Fibroblast of lung (primary cell): ENCODE data around the gene KCNIP1. TPM values are rescaled to one million over a fixed set of nuclear protein-coding genes. Genes with fewer than 3 reads are reported as not detected.

Source experiments
- DNase-seq, 2 donors: peaks; one replicate each; pipeline versions ENCODE4 v3.0.0 to v3.0.0-alpha.2; 2010; ENCODE audit warnings: low read depth in 2 of 2
- H2AFZ ChIP-seq: 2 replicates; pipeline ENCODE4 v1.5.1; 2012; ENCODE audit warnings: low read length, control low read depth, inconsistent platforms
- H3K27ac ChIP-seq: 2 replicates; pipeline ENCODE4 v1.5.1; 2011; ENCODE audit warnings: low read length, control low read depth; ENCODE audit not compliant: insufficient read depth
- H3K27me3 ChIP-seq: 2 replicates; pipeline ENCODE4 v1.5.1; 2011; ENCODE audit warnings: mild to moderate bottlenecking, low read length; ENCODE audit not compliant: control insufficient read depth, insufficient read depth
- H3K36me3 ChIP-seq: 2 replicates; pipeline ENCODE4 v1.5.1; 2011; ENCODE audit warnings: low read length; ENCODE audit not compliant: control insufficient read depth, insufficient read depth
- H3K4me1 ChIP-seq: 2 replicates; pipeline ENCODE4 v1.5.1; 2011; ENCODE audit warnings: low read length; ENCODE audit not compliant: control insufficient read depth, insufficient read depth; ENCODE audit errors: extremely low read depth
- H3K4me2 ChIP-seq: 2 replicates; pipeline ENCODE4 v1.5.1; 2011; ENCODE audit warnings: low read length, control low read depth; ENCODE audit not compliant: insufficient read depth; ENCODE audit errors: extremely low read depth
- H3K4me3 ChIP-seq, 4 experiments: fragments of 200-600 bp in 1 of 4; sonication (generic) in 1 of 4; replicated peaks in 1 of 4; 2 replicates each; pipeline ENCODE4 v1.5.1; 2011 to 2016; ENCODE audit warnings: low read length in 4 of 4, low read depth in 3 of 4, mild to moderate bottlenecking in 3 of 4, control low read depth in 2 of 4, inconsistent platforms in 1 of 4, mixed read lengths in 1 of 4; ENCODE audit not compliant: insufficient read depth in 1 of 4; ENCODE audit errors: control extremely low read depth in 1 of 4
- H3K79me2 ChIP-seq: 2 replicates; pipeline ENCODE4 v1.5.1; 2012; ENCODE audit warnings: mild to moderate bottlenecking, low read length, inconsistent platforms; ENCODE audit not compliant: control insufficient read depth, insufficient read depth
- H3K9ac ChIP-seq: 2 replicates; pipeline ENCODE4 v1.5.1; 2011; ENCODE audit warnings: mild to moderate bottlenecking, low read length, control low read depth; ENCODE audit not compliant: insufficient read depth
- H3K9me3 ChIP-seq: 2 replicates; pipeline ENCODE4 v1.5.1; 2012; ENCODE audit warnings: low read depth, low read length; ENCODE audit not compliant: control insufficient read depth, insufficient read depth
- H4K20me1 ChIP-seq: 2 replicates; pipeline ENCODE4 v1.5.1; 2011; ENCODE audit warnings: low read length; ENCODE audit not compliant: control insufficient read depth, insufficient read depth; ENCODE audit errors: extremely low read depth
- CTCF ChIP-seq, 2 donors: IDR thresholded peaks in 1 of 2; conservative IDR thresholded peaks in 1 of 2; 1 replicate in 1 of 2; 2 replicates in 1 of 2; pipeline ENCODE4 v1.5.1; 2011 to 2012; ENCODE audit warnings: low read length in 2 of 2, control low read depth in 1 of 2, inconsistent platforms in 1 of 2, low read depth in 1 of 2, mild to moderate bottlenecking in 1 of 2
- EZH2 ChIP-seq: IDR thresholded peaks from 2 replicates; pipeline ENCODE4 v1.5.1; 2012; ENCODE audit warnings: low read length, control low read depth, mild to moderate bottlenecking; ENCODE audit errors: missing control alignments
- polyA plus RNA-seq, 2 donors: library from polyadenylated mRNA; depleted of rRNA in 1 of 2; stranded (reverse) in 1 of 2; unstranded in 1 of 2; fragments of >200 nt; gene quantifications; 2 replicates each; pipeline ENCODE4 v1.2.1, GENCODE V29; 2011 to 2012; ENCODE audit warnings: missing spikeins in 1 of 2
- total RNA-seq: library from RNA; depleted of rRNA; stranded (reverse); fragments of >200 nt; gene quantifications from 2 replicates; pipeline ENCODE4 v1.2.1, GENCODE V29; 2014

KCNIP1 gene
- total and polyA plus RNA-seq, 2 donors (not counting 1 experiment from before 2014, with no cell fraction given): not detected

GRCh38 chr5:170469414-170469813, 34.4 kb upstream of the KCNIP1 start:
- Histone ChIP-seq H3K4me2 (no peak overlapping the region), H3K9ac (no peak overlapping the region), H3K27ac (no peak overlapping the region), H3K9me3 (no peaks in the 10 kb centered on the region), H4K20me1 (no peaks in the 10 kb centered on the region), H3K4me1 (peaks cover 2% of the 10 kb centered on the region), H3K4me3 (no peak overlapping the region), H3K36me3 (no peaks in the 10 kb centered on the region), H3K79me2 (no peaks in the 10 kb centered on the region), H3K27me3 (no peaks in the 10 kb centered on the region), H2AFZ (no peak overlapping the region)
- no peak for TF ChIP-seq EZH2
- no peak for TF ChIP-seq CTCF (conservative IDR thresholded peaks at IDR 0.05 in 1 of 2, IDR thresholded peaks at IDR 0.05 in 1 of 2; ENCODE audit: low read depth in 1 of 2, low read length in 2 of 2)
- DNase-seq: no peak

- H3K4me1 ChIP-seq: peaks cover 2% of the 10 kb centered on the region
- no peak for DNase-seq
- no peaks in the 10 kb centered on the region for H3K27me3 ChIP-seq
Measured at GRCh38 chr5:170470275-170470674, 33.5 kb upstream of the KCNIP1 start.

DNA sequence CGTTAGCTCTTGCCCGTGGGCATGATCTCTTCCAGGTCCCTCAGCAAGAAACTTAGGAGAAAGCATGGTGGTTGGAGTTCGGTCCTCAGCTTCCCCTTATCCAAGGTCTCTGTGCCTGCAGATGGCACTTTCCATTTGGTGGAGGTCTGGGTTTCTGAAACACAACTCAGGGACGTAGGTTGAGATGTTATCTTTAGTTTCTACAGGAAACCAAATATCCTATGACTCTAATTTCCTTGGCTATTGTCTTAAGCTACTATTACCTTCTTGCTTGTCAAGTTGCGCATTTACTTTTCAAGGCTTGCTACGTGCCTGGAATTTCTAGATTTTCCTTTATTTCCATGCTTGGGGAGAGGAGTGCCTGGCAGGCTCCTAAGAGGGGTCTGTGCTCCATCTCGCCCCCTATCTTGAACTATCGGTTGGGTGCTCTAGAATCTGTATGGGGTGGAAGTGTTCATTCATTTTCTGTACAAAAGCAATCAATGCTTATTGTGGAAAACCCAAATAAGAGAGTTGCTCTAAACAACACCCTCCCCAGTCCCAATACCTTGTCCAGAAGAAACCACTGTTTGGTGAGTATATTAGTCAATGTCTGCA, 32.9 kb upstream of the KCNIP1 start:
- no peak overlapping the region for H3K4me2 ChIP-seq
- no peak for DNase-seq
- H3K4me3 ChIP-seq: no peak overlapping the region
- H3K4me1 ChIP-seq: peaks cover 2% of the 10 kb centered on the region
- H3K27me3 ChIP-seq: no peaks in the 10 kb centered on the region
- H3K9ac ChIP-seq: no peak overlapping the region
- H3K27ac ChIP-seq: no peak overlapping the region
- no peaks in the 10 kb centered on the region for H3K9me3 ChIP-seq
- no peaks in the 10 kb centered on the region for H4K20me1 ChIP-seq
- H3K36me3 ChIP-seq: no peaks in the 10 kb centered on the region
- H2AFZ ChIP-seq: no peak overlapping the region
- TF ChIP-seq CTCF (conservative IDR thresholded peaks at IDR 0.05 in 1 of 2, IDR thresholded peaks at IDR 0.05 in 1 of 2; ENCODE audit: low read depth in 1 of 2, low read length in 2 of 2): no peak
- TF ChIP-seq EZH2: no peak
- H3K79me2 ChIP-seq: no peaks in the 10 kb centered on the region

More at GRCh38 chr5:170470275-170470674, 33.5 kb upstream of the KCNIP1 start:
- H3K4me2 ChIP-seq: no peak overlapping the region
- no peaks in the 10 kb centered on the region for H3K79me2 ChIP-seq
- H2AFZ ChIP-seq: no peak overlapping the region
- H3K9ac ChIP-seq: no peak overlapping the region
- H3K4me3 ChIP-seq: no peak overlapping the region
- H3K27ac ChIP-seq: no peak overlapping the region
- H3K9me3 ChIP-seq: no peaks in the 10 kb centered on the region
- TF ChIP-seq EZH2 (no peak), CTCF (conservative IDR thresholded peaks at IDR 0.05 in 1 of 2, IDR thresholded peaks at IDR 0.05 in 1 of 2; ENCODE audit: low read depth in 1 of 2, low read length in 2 of 2) (no peak)
- H4K20me1 ChIP-seq: no peaks in the 10 kb centered on the region
- no peaks in the 10 kb centered on the region for H3K36me3 ChIP-seq
